Measurements from ENCODE around the gene NOTCH3. TPM values are rescaled to one million over a fixed set of nuclear protein-coding genes. Genes with fewer than 3 reads are reported as not detected.

The NOTCH3 gene
- total RNA-seq, 1 donor from 2014 or later, result 4.6 TPM

- DNase-seq (ENCODE audit: low spot score) (no peak), ATAC-seq (no peak)
Observed at GRCh38 chr19:15237759-15238638, 37.2 kb upstream of the NOTCH3 start.

- ATAC-seq (no peak), DNase-seq (ENCODE audit: low spot score) (no peak)
Observed at GRCh38 chr19:15236886-15237285, 36.1 kb upstream of the NOTCH3 start.

GRCh38 chr19:15235781-15236180, 35.0 kb upstream of the NOTCH3 start:
- no peak for ATAC-seq
- no peak for DNase-seq (ENCODE audit: low spot score)

GRCh38 chr19:15234431-15235130, 33.8 kb upstream of the NOTCH3 start:
- no peak for DNase-seq (ENCODE audit: low spot score)
- no peak for ATAC-seq

GRCh38 chr19:15231271-15231670, 30.5 kb upstream of the NOTCH3 start:
- ATAC-seq, result no peak
- DNase-seq (ENCODE audit: low spot score), result no peak

GRCh38 chr19:15227261-15227660, 26.5 kb upstream of the NOTCH3 start:
- ATAC-seq (no peak), DNase-seq (ENCODE audit: low spot score) (no peak)

- DNase-seq (ENCODE audit: low spot score), result no peak
- ATAC-seq, result no peak
Observed at GRCh38 chr19:15225760-15226159, 25.0 kb upstream of the NOTCH3 start.

GRCh38 chr19:15223649-15224361, 23.0 kb upstream of the NOTCH3 start:
- ATAC-seq (peak; percentile 20), DNase-seq (ENCODE audit: low spot score) (no peak)

- DNase-seq (ENCODE audit: low spot score), result peak; percentile 75
- peak; percentile 88 for ATAC-seq
Observed at GRCh38 chr19:15222738-15223648, 22.2 kb upstream of the NOTCH3 start.

- ATAC-seq, result no peak
- no peak for DNase-seq (ENCODE audit: low spot score)
Observed at GRCh38 chr19:15220833-15221232, 20.0 kb upstream of the NOTCH3 start.

- DNase-seq (ENCODE audit: low spot score) (no peak), ATAC-seq (no peak)
Observed at GRCh38 chr19:15218501-15218900, 17.7 kb upstream of the NOTCH3 start.

GRCh38 chr19:15216363-15216762, 15.6 kb upstream of the NOTCH3 start:
- no peak for DNase-seq (ENCODE audit: low spot score)
- no peak for ATAC-seq

- no peak for DNase-seq (ENCODE audit: low spot score)
- ATAC-seq, result no peak
Observed at GRCh38 chr19:15213715-15214381, 13.1 kb upstream of the NOTCH3 start.

GRCh38 chr19:15212711-15213110, 11.9 kb upstream of the NOTCH3 start:
- ATAC-seq, result peak; percentile 37
- DNase-seq (ENCODE audit: low spot score), result no peak

GRCh38 chr19:15210323-15210781, 9.6 kb upstream of the NOTCH3 start:
- DNase-seq (ENCODE audit: low spot score), result no peak
- peak; percentile 70 for ATAC-seq

- ATAC-seq (no peak), DNase-seq (ENCODE audit: low spot score) (no peak)
Observed at GRCh38 chr19:15201374-15202023, 704 bp upstream of the NOTCH3 start.

- ATAC-seq, result no peak
- DNase-seq (ENCODE audit: low spot score), result no peak
Observed at GRCh38 chr19:15199661-15200552, 888 bp downstream of the NOTCH3 start.

- no peak for DNase-seq (ENCODE audit: low spot score)
- ATAC-seq, result no peak
Observed at GRCh38 chr19:15198951-15199660, 1.7 kb downstream of the NOTCH3 start.
